T-helper 17 cell (primary cell): ENCODE results near the gene PPM1B. TPM values are rescaled to one million over a fixed set of nuclear protein-coding genes. Genes with fewer than 3 reads are reported as not detected.
"Not testable (repeated sequence)": the region's sequence is repeated elsewhere in the genome, so short reads cannot be mapped to it uniquely, and the experiment has no call there.

Source experiments
- ATAC-seq: fragments of 150-1000 bp; cut with Tn5 transposase; 2 replicates; pipeline ENCODE4 v1.10.0; 2021; ENCODE audit warnings: mild to moderate bottlenecking, moderate library complexity
- DNase-seq, 3 donors: peaks; one replicate each; pipeline versions ENCODE4 v3.0.0 to v3.0.0-alpha.2; 2020 to 2021
- H3K9me3 ChIP-seq: one replicate; pipeline ENCODE4 v1.7.0; 2013; ENCODE audit warnings: low read length, mild to moderate bottlenecking; ENCODE audit not compliant: control insufficient read depth, poor library complexity, severe bottlenecking
- H3K27ac Mint-ChIP-seq: one replicate; pipeline ENCODE4 v1.8.0; 2022; ENCODE audit warnings: mild to moderate bottlenecking, moderate library complexity, mixed read lengths
- H3K27me3 Mint-ChIP-seq: one replicate; pipeline ENCODE4 v1.8.0; 2022; ENCODE audit warnings: mixed read lengths
- H3K36me3 Mint-ChIP-seq: one replicate; pipeline ENCODE4 v1.8.0; 2022; ENCODE audit warnings: low read depth, mixed read lengths
- H3K4me1 Mint-ChIP-seq: one replicate; pipeline ENCODE4 v1.8.0; 2022; ENCODE audit warnings: mild to moderate bottlenecking, mixed read lengths
- H3K4me3 Mint-ChIP-seq: one replicate; pipeline ENCODE4 v1.8.0; 2022; ENCODE audit warnings: mild to moderate bottlenecking, moderate library complexity, mixed read lengths
- total RNA-seq, 4 donors: library from RNA in 2 of 4; stranded (reverse) in 2 of 4; gene quantifications; one replicate each; pipeline ENCODE4 v1.2.3 and lab custom pipeline; 2022 to 2026

Gene PPM1B
- total RNA-seq (10 to 100 TPM; 72.7 to 82.7 TPM), total RNA-seq (lab: John Stamatoyannopoulos, UW) (20.0 to 22.1 reads per million in 2 donors)

DNA sequence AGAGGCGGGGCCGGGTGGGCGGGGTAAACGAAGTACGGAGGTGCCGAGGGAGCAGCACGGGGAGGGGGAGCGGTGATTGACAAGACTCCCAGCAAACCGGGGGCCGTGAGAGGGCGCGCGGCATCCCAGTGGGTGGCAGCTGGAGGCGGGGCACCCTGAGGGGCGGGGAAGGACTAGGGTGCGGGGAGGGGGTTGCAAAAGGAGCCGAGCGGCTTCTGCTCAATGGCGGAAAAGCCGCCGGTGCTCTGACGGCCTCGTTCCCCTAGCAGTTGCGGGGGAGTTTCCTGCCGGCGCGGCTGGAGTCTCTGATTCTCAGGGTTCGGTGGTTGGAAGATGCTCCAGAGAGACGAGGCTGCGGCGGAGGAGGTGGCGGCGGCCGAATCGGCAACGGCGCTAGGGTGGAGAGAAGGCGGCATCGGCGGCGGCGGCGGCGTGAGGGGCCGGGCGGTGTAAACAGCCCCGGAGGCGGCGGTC is at the start of gene PPM1B:
Gene PPM1B (plus strand): TSS at position 195 of the 474 bp plus-strand sequence. CDS start 32,325 bp downstream, outside the sequence.
- peaks cover 41% of the 10 kb centered on the region for H3K4me1 Mint-ChIP-seq
- H3K4me3 Mint-ChIP-seq, result peak within 1 kb of the TSS; percentile 100
- no peaks in the 10 kb centered on the region for H3K27me3 Mint-ChIP-seq
- peaks cover 8% of the 10 kb centered on the region for H3K36me3 Mint-ChIP-seq
- ATAC-seq (peak; percentile 77), DNase-seq (peak; percentile 99 to 100 (median 99))
- H3K9me3 ChIP-seq, result no peaks in the 10 kb centered on the region
- H3K27ac Mint-ChIP-seq, result peak within 1 kb of the TSS; percentile 99

DNA sequence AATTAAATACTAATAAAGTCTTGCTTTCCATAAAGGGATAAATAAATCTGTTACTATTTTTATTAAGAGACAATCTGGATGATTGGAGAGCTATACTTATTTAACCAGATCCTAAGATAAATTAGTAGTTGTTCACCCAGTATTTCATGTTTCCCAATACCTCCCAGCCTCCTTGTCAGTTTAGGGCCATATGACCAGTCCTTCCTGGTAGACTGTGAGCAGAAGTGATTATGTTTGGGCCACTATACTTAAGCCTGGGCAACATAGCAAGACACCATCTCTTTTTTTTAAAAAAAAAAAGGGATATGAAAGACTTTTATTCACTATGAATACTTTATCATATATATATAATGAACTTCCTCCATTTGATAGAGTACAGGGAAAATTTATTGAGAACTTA is 48.8 kb upstream of the PPM1B start:
- H3K27ac Mint-ChIP-seq, result no peak overlapping the region
- no peaks in the 10 kb centered on the region for H3K36me3 Mint-ChIP-seq
- DNase-seq (no peak), ATAC-seq (no peak)
- peaks cover 4% of the 10 kb centered on the region for H3K4me1 Mint-ChIP-seq
- H3K9me3 ChIP-seq, result no peaks in the 10 kb centered on the region
- H3K4me3 Mint-ChIP-seq, result no peak overlapping the region
- peaks cover 12% of the 10 kb centered on the region for H3K27me3 Mint-ChIP-seq

DNA sequence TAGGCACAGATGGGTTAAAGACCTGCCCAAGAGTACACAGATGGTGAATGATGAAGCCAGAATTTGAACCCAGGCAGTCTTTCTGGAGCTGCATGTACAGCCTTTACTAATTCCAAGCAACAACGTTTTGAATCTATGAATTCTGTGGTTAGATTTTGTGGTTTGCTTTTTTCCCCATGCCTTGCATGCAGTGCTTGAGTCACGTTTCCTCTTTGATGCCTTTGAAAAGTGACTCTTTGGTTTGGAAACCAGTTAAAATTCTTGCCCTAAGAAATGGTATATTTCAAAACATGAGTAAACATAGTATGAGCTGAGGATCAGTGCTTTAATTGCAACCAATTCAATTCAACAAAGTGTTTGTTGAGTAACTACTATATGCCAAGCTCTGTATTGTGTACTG is 48.2 kb upstream of the PPM1B start:
- peaks cover 12% of the 10 kb centered on the region for H3K27me3 Mint-ChIP-seq
- no peak overlapping the region for H3K4me3 Mint-ChIP-seq
- DNase-seq (no peak), ATAC-seq (peak; percentile 82)
- H3K27ac Mint-ChIP-seq, result no peak overlapping the region
- peaks cover 4% of the 10 kb centered on the region for H3K4me1 Mint-ChIP-seq
- H3K9me3 ChIP-seq, result no peaks in the 10 kb centered on the region
- H3K36me3 Mint-ChIP-seq, result no peaks in the 10 kb centered on the region

DNA sequence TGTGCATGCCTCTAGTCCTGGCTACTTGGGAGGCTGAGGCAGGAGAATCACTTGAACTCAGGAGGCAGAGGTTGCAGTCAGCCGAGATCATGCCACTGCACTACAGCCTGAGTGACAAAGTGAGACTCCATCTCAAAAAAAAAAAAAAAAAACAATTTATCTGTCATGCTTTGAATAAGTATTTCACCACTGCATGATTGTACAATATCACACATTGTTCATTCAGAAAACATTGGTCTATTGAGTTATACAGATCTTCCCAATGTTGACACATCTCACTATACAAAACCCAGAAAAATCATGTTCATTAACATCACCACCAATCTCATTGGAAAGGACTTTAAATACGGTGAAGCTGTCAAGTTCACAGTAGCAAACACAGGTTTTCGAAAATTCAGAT is 46.8 kb upstream of the PPM1B start:
- no peak for DNase-seq
- no peak for ATAC-seq
- Mint-ChIP-seq H3K4me1 (peaks cover 4% of the 10 kb centered on the region), H3K27ac (no peak overlapping the region), H3K36me3 (no peaks in the 10 kb centered on the region), H3K27me3 (peaks cover 13% of the 10 kb centered on the region), H3K4me3 (no peak overlapping the region)
- no peaks in the 10 kb centered on the region for H3K9me3 ChIP-seq

DNA sequence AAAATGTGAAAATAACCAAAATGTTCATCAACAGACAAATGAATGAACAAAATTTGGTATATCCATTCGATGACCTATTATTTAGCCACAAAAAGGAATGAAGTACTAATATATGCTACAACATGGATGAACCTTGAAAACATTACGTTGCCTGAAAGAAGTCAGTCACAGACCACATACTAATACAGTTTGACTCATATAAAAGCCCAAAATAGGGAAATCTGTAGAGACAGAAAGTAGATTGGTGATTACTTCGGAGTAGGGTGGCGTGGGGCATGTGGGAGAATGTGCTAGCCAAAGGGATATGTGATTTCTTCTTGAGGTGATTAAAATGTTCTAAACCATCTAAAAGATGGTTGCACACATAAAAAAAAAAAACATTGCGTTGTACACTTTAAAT is 44.2 kb upstream of the PPM1B start:
- no peak for ATAC-seq

DNA sequence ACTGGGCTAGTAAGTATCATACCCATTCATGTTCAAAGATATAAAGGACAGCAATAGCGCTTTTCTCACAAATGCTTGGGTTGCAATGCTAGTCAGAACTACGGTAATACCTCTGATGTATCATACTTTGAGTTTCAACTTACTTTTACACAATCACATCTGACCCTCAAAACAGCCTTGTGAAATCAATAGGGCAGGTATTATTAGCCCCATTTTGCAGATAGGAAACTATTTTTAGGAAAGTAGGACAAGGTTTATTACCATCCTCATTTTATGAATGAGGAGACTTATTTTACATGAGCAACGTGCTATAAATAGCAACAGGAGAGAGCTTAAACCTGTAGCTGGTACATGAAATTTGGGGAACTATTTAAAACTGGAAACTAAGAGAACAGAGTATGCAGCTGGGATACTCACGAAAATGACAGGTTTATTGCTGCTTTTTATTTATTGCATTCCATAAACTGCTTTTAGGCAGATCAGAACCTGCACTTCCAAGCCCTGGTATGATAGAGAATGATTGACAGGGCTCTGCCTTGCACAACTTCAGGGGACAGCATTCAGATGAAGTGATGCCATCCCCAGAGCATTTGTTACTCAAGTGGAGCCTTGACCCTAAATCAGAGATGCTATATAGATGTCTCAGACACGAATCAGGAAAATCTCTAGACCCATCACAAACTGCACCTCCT is 42.4 kb upstream of the PPM1B start:
- Mint-ChIP-seq H3K36me3 (no peaks in the 10 kb centered on the region), H3K27me3 (peaks cover 25% of the 10 kb centered on the region), H3K4me1 (no peaks in the 10 kb centered on the region), H3K27ac (no peak overlapping the region), H3K4me3 (no peak overlapping the region)
- H3K9me3 ChIP-seq, result no peaks in the 10 kb centered on the region
- no peak for ATAC-seq
- DNase-seq, result no peak

More for the DNA sequence above, 44.2 kb upstream of the PPM1B start:
- Mint-ChIP-seq H3K27me3 (peaks cover 23% of the 10 kb centered on the region), H3K27ac (peak overlapping the region; percentile 16), H3K36me3 (no peaks in the 10 kb centered on the region), H3K4me3 (no peak overlapping the region), H3K4me1 (peaks cover 4% of the 10 kb centered on the region)
- no peaks in the 10 kb centered on the region for H3K9me3 ChIP-seq
- DNase-seq, result no peak

DNA sequence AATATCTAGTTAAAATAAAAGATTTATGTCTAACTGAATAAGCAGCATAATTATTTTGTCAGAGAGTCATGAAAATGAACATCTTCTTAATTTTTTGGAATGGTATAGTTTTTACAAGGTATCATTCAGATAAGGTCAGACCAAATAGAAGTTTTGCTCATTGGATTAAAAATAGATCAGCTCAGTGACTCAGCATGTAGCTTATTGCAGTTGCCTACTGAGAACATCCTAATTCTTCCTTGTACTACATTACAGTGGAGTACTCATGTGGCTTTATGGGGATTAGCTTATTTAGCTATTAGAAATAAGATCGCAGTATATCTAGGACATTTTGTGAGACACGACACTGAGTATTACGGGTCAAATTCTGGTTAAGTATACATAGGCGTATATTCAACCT is 38.2 kb upstream of the PPM1B start:
- peaks cover 28% of the 10 kb centered on the region for H3K27me3 Mint-ChIP-seq
- ATAC-seq (no peak), DNase-seq (no peak)
- no peak overlapping the region for H3K27ac Mint-ChIP-seq
- no peaks in the 10 kb centered on the region for H3K36me3 Mint-ChIP-seq
- H3K9me3 ChIP-seq, result no peaks in the 10 kb centered on the region
- H3K4me1 Mint-ChIP-seq, result no peaks in the 10 kb centered on the region
- no peak overlapping the region for H3K4me3 Mint-ChIP-seq

DNA sequence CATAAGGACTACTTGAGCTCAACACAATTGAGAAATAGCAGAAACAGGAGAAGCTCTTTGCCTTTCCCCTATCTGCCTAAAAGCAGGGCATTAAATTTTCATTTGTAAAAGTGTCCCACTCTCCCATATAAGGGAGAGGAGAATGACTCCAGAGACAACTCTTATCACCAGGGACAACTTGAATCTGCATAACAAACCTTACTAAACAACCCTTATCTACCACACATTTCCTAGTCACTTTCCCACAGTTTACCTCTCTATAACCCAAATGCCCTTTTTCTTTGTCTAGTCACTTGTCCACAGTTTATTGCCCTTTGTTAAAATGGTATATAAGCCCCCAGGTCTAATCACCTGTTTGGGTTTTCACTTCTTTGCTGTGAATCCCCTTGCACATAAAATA is 37.5 kb upstream of the PPM1B start:
- H3K4me3 Mint-ChIP-seq, result no peak overlapping the region
- no peaks in the 10 kb centered on the region for H3K9me3 ChIP-seq

DNA sequence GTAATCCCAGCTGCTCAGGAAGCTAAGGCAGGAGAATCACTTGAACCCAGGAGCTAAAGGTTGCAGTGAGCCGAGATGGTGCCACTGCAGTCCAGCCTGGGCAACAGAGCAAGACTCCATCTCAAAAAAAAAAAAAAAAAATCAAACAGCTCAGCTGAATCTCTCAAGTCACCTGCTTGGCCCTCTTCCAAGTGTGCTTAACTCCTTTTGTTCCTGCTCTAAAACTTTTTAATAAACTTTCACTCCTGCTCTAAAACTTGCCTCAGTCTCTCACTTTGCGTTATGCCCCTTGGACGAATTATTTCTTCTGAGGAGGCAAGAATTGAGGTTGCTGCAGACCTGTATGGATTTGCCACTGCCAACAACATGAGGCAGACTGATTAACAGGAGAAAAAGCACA is 35.1 kb upstream of the PPM1B start:
- ATAC-seq, H3K36me3 Mint-ChIP-seq, H3K4me3 Mint-ChIP-seq, H3K4me1 Mint-ChIP-seq, H3K9me3 ChIP-seq, H3K27ac Mint-ChIP-seq, DNase-seq: not testable (repeated sequence)
- peaks cover 17% of the 10 kb centered on the region for H3K27me3 Mint-ChIP-seq

More for the DNA sequence above, 37.5 kb upstream of the PPM1B start:
- Mint-ChIP-seq H3K36me3 (no peaks in the 10 kb centered on the region), H3K27me3 (peaks cover 25% of the 10 kb centered on the region), H3K27ac (no peak overlapping the region), H3K4me1 (no peaks in the 10 kb centered on the region)
- DNase-seq (no peak), ATAC-seq (no peak)

DNA sequence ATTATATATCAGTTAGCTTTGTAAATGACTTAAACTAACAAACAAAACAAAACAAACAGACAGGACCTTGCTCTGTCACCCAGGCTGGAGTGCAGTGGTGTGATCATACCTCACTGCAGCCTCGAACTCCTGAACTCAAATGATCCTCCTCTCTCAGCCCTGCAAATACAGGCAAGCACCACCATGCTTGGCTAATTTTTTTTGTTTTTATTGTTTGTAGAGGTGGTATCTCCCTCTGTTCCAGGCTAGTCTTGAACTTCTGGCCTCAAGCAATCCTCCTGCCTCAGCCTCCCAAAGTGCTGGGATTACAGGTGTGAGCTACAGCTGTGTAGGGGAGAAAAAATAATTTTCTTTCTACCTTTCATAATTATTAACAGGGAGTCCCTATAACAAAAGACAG is 33.8 kb upstream of the PPM1B start:
- Mint-ChIP-seq H3K4me3 (no peak overlapping the region), H3K27ac (no peak overlapping the region), H3K27me3 (peaks cover 16% of the 10 kb centered on the region), H3K36me3 (no peaks in the 10 kb centered on the region), H3K4me1 (no peaks in the 10 kb centered on the region)
- ATAC-seq (no peak), DNase-seq (no peak)
- H3K9me3 ChIP-seq, result no peaks in the 10 kb centered on the region

DNA sequence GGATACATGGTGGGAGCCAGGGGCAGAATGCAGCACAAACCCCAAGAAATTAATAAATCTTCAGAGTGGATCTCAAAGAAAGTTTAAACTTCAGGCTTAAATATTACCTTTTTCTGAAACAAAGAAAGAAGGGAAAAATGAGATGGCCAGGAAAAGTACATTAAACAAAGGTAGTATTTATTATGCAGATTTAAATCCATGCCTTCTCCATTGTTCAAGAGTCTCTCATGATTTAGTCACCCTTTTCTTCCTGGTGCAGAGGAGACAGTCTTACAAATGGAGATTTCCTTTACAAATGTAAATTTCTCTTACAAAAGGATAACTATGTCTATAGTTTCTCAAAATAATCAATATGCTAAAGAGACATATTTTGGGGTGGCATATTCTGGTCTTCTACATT is 33.4 kb upstream of the PPM1B start:
- ATAC-seq (no peak), DNase-seq (no peak)
- no peaks in the 10 kb centered on the region for H3K4me1 Mint-ChIP-seq
- H3K27ac Mint-ChIP-seq, result no peak overlapping the region
- H3K36me3 Mint-ChIP-seq, result no peaks in the 10 kb centered on the region
- no peaks in the 10 kb centered on the region for H3K9me3 ChIP-seq
- no peak overlapping the region for H3K4me3 Mint-ChIP-seq
- H3K27me3 Mint-ChIP-seq, result peaks cover 16% of the 10 kb centered on the region

DNA sequence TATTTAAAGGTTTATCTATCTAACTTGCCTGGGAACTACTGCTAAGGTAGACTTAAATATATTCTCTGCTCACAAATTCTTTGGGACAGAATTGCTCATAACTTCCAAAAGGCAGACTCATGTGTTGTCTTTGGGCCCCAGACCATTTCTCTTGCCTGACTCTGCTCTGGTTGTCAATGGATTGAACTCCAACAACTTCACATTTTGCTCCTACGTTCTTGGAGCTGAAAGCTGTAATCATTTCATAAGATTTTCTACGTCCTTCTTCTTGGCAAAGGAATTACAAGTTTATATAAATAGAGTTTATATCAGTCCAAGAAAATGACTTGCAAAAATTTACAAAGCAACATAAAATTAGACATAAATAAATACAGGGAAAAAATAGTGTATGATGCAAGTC is 32.9 kb upstream of the PPM1B start:
- H3K4me3 Mint-ChIP-seq, result no peak overlapping the region
- peaks cover 16% of the 10 kb centered on the region for H3K27me3 Mint-ChIP-seq
- no peaks in the 10 kb centered on the region for H3K4me1 Mint-ChIP-seq
- no peaks in the 10 kb centered on the region for H3K36me3 Mint-ChIP-seq
- ATAC-seq (no peak), DNase-seq (no peak)
- H3K9me3 ChIP-seq, result no peaks in the 10 kb centered on the region
- H3K27ac Mint-ChIP-seq, result no peak overlapping the region

DNA sequence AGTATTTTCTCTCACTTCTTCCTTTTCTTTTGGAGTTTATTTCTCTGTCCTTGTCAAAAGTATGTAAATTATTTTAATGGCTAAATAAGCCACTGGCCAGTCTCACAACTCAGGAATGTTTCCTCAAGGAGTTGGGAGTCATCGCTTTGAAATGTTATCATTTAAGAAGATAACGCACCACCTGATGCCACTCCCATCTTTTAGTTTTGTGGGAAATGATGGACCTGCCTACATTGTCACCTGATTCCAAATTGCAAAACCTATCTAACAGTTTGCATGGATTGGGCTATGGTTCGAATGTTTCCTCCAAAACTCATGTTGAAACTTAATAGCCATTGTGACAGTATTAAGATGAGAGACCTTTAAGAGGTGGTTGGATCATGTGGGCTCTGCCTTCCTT is 32.4 kb upstream of the PPM1B start:
- Mint-ChIP-seq H3K27me3 (peaks cover 15% of the 10 kb centered on the region), H3K4me1 (no peaks in the 10 kb centered on the region), H3K4me3 (no peak overlapping the region), H3K36me3 (no peaks in the 10 kb centered on the region), H3K27ac (no peak overlapping the region)
- H3K9me3 ChIP-seq, result no peaks in the 10 kb centered on the region
- no peak for DNase-seq
- ATAC-seq, result no peak

DNA sequence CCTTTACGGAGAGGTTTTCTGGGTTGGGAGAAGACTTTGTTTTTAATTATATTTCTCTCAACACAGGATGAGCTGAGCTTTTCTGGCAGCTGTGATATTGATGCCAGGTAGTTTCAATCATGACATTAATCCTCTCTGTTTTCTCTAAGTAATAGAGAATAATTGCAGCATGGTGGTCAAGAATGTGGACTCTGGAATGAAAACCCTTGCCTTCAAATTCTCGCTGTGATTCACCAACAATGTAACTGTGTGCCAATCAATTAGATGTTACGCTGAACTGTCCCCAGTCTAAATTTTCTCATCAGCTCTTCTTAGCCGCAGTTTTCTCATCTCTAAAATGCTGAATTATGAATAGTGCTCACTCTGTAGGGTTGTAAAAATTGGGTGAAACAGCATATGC is 31.6 kb upstream of the PPM1B start:
- Mint-ChIP-seq H3K4me3 (no peak overlapping the region), H3K36me3 (no peaks in the 10 kb centered on the region), H3K27me3 (peaks cover 8% of the 10 kb centered on the region), H3K27ac (no peak overlapping the region), H3K4me1 (no peaks in the 10 kb centered on the region)
- ATAC-seq, result no peak
- no peak for DNase-seq
- no peaks in the 10 kb centered on the region for H3K9me3 ChIP-seq
